Measurements from ENCODE around the gene KCNQ2.

KCNQ2 gene

DNA sequence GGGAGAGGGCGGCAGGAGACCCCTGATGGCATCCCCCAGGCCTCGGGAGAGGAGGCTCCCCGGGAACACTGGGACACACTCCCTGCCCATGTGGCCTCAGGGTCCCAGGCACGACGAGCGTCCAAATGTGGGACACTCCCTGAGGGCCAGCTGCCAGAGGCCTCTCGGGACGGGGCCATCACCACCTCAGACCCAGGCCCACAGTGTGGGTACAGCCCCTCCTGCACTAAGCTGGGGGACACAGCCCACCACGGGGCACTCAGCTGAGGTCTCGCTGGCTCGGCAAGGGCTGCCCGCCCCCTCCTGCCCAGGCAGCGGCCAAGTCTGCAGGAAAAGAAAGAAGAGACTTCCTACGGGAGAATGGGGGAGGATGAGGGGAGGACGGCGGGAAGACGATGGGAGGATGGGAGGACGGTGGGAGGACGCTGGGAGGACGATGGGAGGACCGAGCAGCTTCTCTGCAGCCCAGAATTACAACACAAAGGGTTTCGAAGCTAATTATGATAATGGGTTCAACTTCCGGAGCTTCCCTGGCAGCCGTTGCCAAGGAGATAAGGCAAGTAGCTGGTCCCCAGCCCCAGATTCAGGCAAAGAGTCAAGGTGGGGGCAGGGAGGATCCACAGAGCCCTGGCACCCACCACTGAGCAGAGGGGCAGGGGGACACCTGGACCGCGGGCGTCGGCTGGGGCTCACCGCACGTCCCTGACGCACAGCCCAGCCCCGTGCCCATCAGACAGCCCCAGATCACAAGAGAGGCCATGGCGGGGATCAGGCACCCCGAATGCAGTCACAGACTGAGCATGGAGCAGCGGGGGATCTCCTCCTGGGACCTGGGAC is 17.5 kb downstream of the KCNQ2 start:
- DNase-seq (ENCODE audit: low read depth): no peak

DNA sequence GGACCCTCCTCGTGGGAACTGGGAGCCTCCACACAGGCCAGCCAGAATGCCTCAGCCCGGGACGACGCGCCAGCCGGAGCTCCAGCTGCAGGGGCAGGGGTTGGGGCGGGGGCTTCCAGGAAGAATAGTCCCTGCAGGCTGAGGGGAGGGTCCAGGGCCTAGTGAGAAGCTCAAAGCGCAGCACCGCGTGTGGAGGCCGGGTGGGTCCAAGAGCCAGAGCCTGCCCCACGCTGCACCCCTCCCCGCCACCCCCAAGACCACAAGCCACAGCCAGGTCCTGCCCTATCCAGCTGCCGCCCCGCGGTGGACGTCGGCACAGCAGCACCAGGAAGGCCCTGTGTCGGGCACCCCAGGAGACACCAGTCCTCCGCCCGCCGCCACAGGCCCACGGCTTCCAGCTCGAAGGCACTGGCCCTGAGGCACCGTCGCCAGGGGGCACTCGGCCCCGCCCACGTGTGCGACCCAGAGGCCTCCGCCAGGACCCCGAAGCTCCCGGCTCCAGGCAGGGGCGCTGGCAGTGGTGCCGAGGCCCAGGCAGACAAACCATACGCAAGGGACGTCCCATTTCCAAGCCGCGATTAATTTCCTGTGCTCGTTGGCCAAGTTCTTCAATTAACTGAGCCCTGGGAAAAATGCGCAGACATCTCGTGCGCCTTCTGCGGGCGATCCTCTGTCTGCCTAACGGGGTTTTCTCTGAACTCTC is 19.5 kb downstream of the KCNQ2 start:
- no peak for DNase-seq (ENCODE audit: low read depth)

DNA sequence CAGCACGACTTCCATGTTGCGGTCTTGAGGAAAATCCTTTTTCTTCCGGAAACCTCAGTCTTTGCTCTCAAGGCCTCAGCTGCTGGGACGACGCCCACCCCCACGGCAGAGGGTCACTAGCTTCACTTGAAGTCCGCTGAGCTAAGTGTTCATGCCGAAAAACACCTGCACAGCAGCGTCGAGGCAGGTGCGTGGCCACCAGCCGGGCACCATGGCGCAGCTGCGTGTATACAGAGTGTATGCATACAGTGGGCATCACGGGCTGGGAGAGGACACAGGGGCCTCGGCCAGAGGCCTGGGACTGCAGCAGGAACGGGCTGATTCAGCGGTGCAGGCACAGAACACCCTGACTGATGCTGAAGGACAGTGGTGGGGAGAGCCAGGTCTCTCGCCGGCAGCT is 20.1 kb downstream of the KCNQ2 start:
- DNase-seq (ENCODE audit: low read depth): no peak

DNA sequence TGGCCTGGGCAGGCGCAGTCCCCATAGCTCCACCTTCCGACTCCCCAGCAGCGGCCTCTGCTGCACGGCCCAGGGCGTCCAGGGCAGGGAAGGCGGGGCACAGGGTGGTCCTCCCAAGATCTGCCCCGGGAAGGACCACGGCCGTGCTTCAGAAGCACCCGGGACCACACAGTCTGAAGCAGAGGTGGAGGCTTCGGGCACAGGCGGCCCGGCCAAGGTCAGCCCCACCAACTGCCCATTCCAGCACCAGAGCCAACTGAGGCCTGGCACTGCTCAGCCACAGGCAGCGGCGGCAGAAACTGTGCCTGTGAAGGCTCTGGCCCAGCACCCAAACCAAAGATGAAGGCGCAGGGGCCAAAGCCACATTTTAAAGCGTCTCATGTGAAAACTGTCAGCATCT is 20.6 kb downstream of the KCNQ2 start:
- no peak for DNase-seq (ENCODE audit: low read depth)

DNA sequence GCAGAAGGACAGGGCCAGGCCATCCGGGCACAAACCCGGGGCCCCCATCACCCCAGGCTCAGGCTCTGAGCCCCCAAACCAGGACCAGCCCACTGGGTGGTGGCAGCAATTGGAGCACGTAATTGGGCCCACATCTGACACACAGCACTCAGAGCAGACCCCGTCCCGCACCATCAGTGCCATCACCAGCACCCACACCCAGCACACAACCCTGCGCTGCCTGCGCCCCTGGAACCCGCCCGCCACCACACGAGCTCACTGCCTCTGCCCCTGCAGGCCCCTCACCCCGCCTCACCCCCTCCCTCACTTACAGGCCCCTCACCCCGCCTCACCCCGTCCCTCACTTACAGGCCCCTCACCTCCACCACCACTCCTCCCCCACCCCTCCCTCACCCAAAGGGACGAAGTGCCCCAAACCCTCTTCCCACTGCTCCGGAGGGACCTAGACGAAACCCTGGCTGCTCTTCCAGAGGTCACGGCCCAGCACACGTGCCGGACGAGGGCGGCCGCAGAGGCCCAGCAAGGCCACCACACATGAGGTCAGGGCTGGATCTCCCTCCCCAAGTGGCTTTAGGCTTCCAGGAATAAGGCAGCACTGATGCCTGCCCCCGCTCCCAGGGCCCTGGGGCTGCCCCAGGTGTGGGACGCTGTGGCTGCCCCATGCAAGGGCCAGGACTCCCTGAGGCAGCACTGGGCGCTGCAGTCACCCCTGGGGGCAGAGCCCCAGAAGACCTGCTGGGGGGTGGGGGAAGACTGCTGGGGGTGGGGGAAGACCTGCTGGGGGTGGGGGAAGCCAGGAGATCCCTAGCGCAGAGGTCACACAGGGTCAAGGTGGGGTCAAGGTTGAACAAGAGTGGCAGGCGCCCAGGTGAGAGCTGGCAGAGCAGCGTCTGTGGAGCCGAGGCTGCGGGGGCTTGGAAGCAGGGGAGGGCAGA is 22.4 kb downstream of the KCNQ2 start:
- DNase-seq (ENCODE audit: low read depth): no peak

DNA sequence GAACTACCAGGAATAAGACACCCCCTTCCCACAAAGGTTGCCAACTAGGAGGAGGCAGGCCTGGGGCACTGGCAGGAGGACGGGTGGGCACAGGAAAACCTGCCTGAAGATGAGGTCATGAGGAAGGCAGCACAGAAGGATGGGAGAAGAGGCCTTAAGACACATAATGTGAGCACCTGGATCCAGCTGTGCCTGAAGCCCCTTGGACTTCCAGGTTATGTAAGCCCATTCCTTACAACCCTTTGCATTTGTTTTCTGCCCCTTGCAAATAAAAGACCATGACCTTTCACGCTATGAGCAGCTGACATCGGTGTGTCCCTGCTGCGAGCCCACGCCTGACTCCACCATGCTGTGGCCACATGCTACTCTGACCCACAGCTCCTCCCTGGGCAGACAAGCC is 23.4 kb downstream of the KCNQ2 start:
- DNase-seq (ENCODE audit: low read depth): no peak

DNA sequence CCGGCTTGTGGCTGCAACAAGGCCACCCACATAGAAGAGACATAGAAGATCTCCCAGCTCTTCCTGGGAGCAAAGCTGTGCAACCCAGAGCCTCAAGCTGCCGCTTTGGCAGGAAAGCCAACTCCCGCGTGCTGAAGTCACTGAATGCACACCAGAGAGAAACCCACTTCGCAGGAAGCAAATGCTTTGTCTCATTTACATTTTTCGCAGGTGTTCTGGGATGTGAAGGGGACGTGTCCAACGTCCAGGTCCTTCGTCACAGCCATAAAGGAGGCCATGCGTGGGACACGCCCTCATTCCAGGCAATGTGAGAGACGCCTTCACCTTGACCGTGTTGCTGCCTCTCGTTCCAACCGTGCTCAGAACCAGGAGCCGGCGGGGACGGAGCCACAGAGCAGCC is 24.4 kb downstream of the KCNQ2 start:
- DNase-seq (ENCODE audit: low read depth): no peak

DNA sequence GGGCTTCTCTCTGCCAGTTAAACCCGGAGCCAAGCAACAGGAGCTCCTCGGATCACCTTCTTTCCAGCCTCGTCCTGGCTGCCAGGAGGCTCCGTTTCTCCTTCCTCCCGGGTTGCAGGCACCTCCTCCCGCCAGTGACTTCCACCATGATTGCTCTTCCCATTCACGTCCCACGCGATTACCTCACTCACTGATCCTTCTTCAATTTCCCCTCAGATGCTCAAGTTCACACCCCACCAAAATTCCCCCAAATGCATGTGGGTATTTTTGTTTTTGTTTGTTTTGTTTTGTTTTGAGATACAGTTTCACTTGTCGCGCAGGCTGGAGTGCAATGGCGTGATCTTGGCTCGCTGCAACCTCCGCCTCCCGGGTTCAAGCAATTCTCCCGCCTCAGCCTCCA is 25.1 kb downstream of the KCNQ2 start:
- no peak for DNase-seq (ENCODE audit: low read depth)

DNA sequence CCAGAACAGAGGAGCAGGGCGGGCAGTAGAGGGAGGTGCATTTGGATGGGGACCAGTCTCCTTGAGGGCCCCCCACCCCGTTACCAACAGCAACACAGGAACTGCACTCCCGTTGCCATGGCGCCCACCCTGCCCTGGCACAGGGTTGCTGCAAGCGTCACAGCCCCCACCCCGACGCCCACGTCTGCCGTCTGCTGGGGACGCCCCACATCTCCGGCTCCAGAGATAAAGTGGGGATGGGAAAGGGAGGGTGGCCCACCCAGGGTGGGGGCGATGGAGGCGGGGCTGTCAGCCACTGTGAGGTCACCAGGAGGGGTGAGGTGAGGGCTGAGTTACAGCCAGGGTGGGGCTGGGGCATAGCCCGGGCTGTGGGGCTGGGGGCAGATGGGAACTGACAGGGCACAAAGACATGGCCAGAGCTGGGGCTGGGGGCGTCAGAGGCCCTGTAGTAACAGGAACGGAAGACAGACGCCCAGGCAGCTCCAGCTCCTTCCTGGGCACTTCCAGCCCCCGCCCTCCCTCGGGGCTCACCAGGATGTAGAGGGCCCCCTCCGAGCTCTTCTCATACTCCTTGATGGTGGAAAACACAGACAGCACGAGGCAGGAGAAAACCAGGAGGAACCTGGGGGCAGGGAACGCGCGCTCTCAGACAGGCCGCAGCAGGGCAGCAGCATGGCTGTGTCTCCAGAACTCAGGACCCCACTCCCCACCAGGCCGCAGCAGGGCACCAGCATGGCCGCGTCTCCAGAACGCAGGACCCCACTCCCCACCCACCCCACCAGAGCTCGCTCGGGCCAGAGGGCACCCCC is 26.0 kb downstream of the KCNQ2 start:
- DNase-seq (ENCODE audit: low read depth): no peak

DNA sequence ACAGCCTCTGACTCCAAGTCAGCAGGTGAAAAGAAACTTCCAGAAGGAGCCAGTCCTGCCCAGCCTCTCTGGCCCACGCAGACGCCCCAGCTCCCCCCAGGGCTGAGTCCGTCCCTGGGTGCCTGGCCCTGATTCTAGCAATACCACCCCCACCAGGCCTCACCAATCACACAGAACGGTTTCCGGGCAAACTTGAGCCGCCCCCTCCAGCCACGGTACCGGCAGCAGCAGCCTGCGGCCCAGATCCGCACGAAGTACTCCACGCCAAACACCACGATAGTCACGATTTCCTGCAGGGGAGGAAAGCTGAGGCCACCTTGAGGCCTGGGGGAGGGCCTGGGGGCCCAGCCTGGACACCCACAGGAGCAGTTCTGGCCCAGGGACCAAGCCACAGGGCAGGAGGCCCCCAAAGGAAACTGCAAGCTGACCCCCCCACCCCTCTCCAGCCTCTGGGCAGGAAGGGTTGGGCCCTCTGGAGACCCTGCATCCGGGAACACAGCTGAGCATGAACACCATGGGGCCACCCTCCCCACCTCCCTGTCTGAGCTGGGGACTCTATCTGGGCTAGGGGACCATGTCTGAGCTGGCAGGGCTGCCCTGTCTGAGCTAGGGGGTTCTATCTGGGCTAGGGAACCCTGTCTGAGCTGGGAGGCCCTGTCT is 27.2 kb downstream of the KCNQ2 start:
- no peak for DNase-seq (ENCODE audit: low read depth)

DNA sequence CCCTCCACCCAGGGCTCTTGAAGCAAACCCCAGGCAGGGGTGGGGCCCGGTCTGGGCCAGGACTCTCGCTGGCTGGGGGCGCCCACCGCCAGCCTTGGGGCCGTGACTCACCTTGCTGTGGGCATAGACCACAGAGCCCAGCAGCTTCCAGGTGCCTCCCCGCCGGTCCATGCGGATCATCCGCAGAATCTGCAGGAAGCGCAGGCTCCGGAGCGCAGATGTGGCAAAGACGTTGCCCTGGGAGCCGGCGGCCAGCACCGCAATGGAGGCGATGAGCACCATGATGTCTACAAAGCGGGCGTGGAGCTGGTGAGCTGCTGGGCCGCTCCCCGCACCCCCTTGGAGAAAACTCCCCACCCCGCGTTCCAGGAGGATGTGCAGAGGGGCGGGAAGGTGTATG is 27.9 kb downstream of the KCNQ2 start:
- no peak for DNase-seq (ENCODE audit: low read depth)

DNA sequence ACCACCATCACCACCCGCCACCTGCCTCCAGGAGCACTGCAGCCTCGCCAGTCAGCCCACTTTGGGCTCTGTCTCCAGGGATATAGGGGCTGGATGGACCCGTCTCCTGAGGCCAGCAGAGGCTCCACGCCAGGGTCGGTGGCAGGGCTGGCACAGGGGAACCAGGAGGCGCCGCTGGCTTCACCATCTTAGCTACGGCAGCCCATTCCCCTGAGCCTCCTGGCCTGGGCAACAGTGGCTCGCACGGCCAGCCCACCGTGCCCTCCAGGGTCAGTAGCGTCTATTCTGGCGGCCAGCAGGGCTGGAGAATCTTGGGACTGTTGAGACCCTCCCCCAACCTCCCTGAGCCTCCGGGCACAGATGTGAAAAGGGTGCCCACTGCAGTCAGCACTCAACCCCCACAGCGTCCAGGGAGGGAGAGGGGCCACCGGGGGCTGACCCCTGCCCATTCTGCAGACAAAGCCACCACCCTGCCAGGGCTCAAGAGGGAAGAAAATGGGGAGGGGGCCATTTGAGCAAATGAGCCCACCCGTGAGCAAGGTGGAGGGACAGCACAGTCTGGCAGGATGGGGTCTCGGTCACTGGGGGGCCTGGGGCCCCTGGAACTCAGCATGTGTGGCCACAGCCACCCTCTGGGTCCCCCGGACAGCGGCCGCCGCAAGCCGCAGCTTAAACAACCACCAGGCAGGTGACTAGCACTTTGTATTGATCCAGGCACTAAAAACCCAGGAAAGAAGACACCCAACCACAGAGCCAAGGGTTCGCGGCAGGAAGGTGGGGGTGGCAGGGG is 28.7 kb downstream of the KCNQ2 start:
- no peak for DNase-seq (ENCODE audit: low read depth)

DNA sequence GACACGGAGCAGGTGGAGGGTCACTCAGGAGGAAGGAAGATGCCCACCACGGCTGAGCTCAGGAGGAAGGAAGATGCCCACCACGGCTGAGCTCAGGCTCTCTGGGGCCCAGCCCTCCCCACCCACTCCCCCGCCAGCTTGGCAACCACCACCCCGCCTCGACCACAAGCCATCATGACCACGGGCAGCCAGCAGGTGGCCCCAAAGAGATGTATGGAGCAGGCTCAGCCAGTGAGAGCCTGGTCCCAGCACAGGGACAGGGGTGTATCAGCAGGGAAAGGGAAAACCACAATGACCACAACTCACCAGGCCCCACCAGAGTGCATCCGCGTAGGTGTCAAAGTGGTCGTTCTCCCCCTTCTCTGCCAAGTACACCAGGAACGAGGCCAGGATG is 30.4 kb downstream of the KCNQ2 start:
- peak; percentile 30 for DNase-seq (ENCODE audit: low read depth)

DNA sequence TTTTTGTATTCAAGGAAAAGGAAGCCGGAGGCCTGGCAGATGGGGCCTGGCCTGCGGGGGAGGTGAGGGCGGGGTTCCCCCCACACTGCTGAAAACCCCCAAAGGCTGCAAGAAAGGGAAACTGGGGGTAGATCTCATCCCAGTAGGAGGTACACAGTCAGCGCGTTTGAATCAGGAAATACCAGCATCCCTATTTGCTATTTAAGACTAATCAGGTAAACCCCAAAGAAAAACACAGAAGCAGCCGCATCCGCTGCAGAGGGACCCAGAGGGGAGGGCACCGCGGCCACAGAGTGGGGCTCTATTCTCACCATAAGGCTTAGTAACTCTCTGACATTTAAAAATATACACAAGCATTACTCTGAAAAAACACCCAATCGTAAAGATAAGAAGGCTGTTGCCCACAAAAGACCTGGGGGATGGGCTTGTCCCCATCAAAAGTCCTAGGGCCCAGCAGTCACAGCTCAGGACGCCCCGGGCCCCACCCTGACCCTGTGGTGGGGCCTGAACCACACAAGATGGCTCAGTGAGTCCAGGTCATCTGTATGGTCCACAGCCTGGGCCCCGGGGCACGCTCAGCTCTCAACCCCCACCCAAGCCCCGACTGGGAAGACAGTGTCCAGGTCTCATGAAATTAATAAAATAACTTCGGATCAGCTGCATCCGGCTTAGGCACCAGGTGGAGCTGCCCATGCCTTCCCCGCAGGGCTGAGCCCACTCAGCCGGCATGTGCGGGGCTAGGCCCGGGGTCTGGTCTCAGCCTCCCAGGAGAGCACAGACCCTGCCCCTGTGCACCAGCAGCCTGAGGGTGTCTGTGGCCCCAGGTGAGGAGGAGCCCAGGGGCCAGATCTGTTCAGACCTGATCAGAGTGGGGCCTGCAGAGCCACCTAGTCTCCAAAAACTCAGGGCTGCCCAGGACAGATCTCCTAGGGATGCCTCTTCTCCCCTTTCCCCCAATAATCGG is 31.0 kb downstream of the KCNQ2 start:
- DNase-seq (ENCODE audit: low read depth): peak; percentile 10

DNA sequence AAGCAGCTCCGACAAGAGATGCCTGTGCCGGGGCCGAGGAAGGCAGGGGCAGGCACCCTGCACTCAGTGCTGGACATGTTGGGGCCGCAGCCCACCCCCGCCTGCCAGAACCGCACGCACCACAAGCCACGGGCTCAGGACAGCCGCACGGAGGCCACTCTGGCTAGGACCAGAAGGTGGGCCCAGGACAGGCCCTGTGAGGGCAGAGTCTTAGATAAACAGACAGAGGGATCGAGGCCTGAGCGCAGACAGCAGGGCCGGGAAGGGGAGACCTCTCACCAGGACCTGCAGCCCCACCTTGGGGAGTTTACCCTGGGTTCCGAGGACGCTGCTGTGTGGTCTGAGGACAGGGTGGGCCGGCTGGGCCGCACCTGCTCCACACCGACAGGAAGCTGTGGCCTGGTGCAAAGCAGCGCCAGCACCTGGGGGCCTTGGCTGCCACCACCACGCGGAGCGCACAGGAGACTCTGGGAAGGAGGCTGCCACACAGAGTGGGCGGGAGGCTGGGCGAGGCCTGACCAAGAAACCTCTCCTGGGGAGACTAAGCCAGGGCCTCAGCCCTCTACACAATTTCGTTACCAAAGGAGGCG is 32.0 kb downstream of the KCNQ2 start:
- no peak for DNase-seq (ENCODE audit: low read depth)

DNA sequence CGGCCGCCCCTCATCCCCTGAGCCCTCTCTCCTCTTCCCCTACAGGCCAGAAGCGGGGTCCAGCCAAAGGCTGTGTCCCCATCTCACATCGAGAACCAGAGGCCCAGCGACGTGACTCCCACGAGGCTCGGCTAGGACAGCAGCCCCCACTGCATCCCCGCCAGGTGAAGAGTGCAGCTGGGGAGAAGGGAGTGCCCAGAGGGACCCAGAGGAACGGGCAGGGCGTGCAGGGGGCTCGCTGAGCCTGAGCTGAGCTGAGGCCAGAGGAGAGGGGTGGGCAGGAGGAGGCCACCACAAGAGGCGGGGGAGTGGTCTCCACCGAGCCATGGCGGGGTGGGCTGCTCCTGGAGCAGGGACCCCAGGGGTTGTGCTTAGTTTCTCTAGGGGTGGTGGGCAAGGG is 32.6 kb downstream of the KCNQ2 start:
- DNase-seq (ENCODE audit: low read depth): no peak

DNA sequence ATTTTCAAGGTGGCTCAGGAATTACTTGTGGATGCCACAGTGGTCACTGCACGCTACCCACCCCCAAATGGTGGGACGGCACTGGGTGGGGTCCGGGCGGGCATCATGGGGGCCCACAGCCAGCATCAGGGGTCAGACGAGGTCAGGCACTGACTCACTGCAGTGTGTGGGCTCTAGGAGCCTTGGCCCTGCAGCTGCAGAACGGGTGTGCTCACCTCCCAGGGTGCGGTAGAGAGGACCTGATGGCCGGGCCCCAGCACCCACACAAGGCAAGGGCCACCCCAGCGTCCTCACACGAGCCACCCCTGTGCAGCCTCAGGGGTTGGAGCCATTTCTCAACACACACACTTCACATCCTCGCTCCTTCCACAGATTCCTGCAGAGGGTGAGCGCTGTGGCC is 34.3 kb downstream of the KCNQ2 start:
- no peak for DNase-seq (ENCODE audit: low read depth)

DNA sequence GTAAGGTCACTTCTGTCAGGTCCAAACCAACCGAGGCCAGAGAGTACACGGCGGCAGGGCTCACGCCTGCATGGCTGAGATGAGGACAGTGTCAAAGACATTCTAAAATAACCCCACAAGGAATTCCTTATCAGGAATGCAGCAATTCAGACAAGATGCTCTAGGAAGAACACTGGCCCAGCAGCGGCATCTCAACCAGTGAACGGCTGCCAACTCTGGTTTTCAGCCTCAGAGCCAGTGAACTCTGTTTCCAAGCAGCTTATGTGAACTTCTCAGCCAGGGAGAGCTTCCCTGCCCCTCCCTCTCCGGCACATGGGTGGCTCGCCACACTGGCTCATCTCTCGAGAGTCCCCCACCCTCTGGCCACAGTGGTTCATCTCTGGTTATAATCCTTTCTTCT is 36.9 kb downstream of the KCNQ2 start:
- DNase-seq (ENCODE audit: low read depth): no peak

All from stimulated activated CD8-positive, alpha-beta memory T cell treated with anti-CD3 and anti-CD28 coated beads, Interleukin-7, amount 100 ng/mL, for 24 hours (primary cell).